Measurements from ENCODE around the gene ORMDL3. TPM values are rescaled to one million over a fixed set of nuclear protein-coding genes. Genes with fewer than 3 reads are reported as not detected.

Gene ORMDL3
- total RNA-seq, 3 donors from 2014 or later = 56.8 to 62.0 (median 58.3) TPM

- no peaks in the 10 kb centered on the region for H3K9me3 ChIP-seq
- ATAC-seq (no peak), DNase-seq (no peak)
- no peak for TF ChIP-seq CTCF (IDR thresholded peaks at IDR 0.05)
- no peaks in the 10 kb centered on the region for H3K4me1 ChIP-seq (ENCODE audit: low read depth)
- H3K36me3 ChIP-seq (ENCODE audit: low read depth) = no peaks in the 10 kb centered on the region
- intact Hi-C loops (cut with DNase I, micrococcal nuclease) = no loop called here
- H3K4me3 ChIP-seq = no peak overlapping the region
These were observed 11.7 kb upstream of the ORMDL3 start for GRCh38 chr17:39939106-39939505.

GRCh38 chr17:39938140-39938869, 10.9 kb upstream of the ORMDL3 start:
- Histone ChIP-seq H3K9me3 (no peaks in the 10 kb centered on the region), H3K4me3 (no peak overlapping the region), H3K36me3 (ENCODE audit: low read depth) (no peaks in the 10 kb centered on the region), H3K4me1 (ENCODE audit: low read depth) (no peaks in the 10 kb centered on the region)
- ATAC-seq (no peak), DNase-seq (no peak)
- TF ChIP-seq CTCF (IDR thresholded peaks at IDR 0.05) = no peak
- intact Hi-C loops (cut with DNase I, micrococcal nuclease) = no loop called here

- H3K4me1 ChIP-seq (ENCODE audit: low read depth) = no peaks in the 10 kb centered on the region
- no peak for TF ChIP-seq CTCF (IDR thresholded peaks at IDR 0.05)
- intact Hi-C loops (cut with DNase I, micrococcal nuclease) = no loop called here
- ATAC-seq (no peak), DNase-seq (no peak)
- H3K9me3 ChIP-seq = no peaks in the 10 kb centered on the region
- H3K4me3 ChIP-seq = no peak overlapping the region
- no peaks in the 10 kb centered on the region for H3K36me3 ChIP-seq (ENCODE audit: low read depth)
These were observed 10.0 kb upstream of the ORMDL3 start for GRCh38 chr17:39937447-39937846.

GRCh38 chr17:39935909-39936308, 8.5 kb upstream of the ORMDL3 start:
- no peak for ATAC-seq

GRCh38 chr17:39934324-39934723, 6.9 kb upstream of the ORMDL3 start:
- Histone ChIP-seq H3K4me1 (ENCODE audit: low read depth) (no peaks in the 10 kb centered on the region), H3K9me3 (no peaks in the 10 kb centered on the region), H3K36me3 (ENCODE audit: low read depth) (no peaks in the 10 kb centered on the region), H3K4me3 (no peak overlapping the region)
- ATAC-seq (no peak), DNase-seq (no peak)
- intact Hi-C loops (cut with DNase I, micrococcal nuclease) = no loop called here
- TF ChIP-seq CTCF (IDR thresholded peaks at IDR 0.05) = no peak

More at GRCh38 chr17:39935909-39936308, 8.5 kb upstream of the ORMDL3 start:
- TF ChIP-seq CTCF (IDR thresholded peaks at IDR 0.05) = no peak
- no peaks in the 10 kb centered on the region for H3K36me3 ChIP-seq (ENCODE audit: low read depth)
- H3K9me3 ChIP-seq = no peaks in the 10 kb centered on the region
- intact Hi-C loops (cut with DNase I, micrococcal nuclease) = no loop called here
- H3K4me3 ChIP-seq = no peak overlapping the region
- H3K4me1 ChIP-seq (ENCODE audit: low read depth) = no peaks in the 10 kb centered on the region
- no peak for DNase-seq
